Osteoblast (primary cell): ENCODE measurements around the gene ANKRD28. TPM values are rescaled to one million over a fixed set of nuclear protein-coding genes. Genes with fewer than 3 reads are reported as not detected.
"Not testable (repeated sequence)": the region's sequence is repeated elsewhere in the genome, so short reads cannot be mapped to it uniquely, and the experiment has no call there.

Source experiments
- DNase-seq: peaks from one replicate; pipeline ENCODE4 v3.0.0; 2011; ENCODE audit warnings: low spot score, mixed read lengths; ENCODE audit not compliant: insufficient read length; ENCODE audit errors: missing footprints
- H2AFZ ChIP-seq: 2 replicates; pipeline ENCODE4 v1.6.0; 2011; ENCODE audit warnings: mild to moderate bottlenecking, low read length
- H3K27ac ChIP-seq: 2 replicates; pipeline ENCODE4 v1.5.1; 2011; ENCODE audit warnings: mild to moderate bottlenecking, low read depth, low read length, moderate library complexity
- H3K27me3 ChIP-seq: 2 replicates; pipeline ENCODE4 v1.6.0; 2012; ENCODE audit warnings: mild to moderate bottlenecking, control low read depth, inconsistent platforms, low read length, moderate library complexity; ENCODE audit not compliant: insufficient read depth
- H3K36me3 ChIP-seq: 2 replicates; pipeline ENCODE4 v1.5.1; 2011; ENCODE audit warnings: mild to moderate bottlenecking, low read length, control low read depth, moderate library complexity; ENCODE audit not compliant: insufficient read depth
- H3K4me1 ChIP-seq: 2 replicates; pipeline ENCODE4 v1.5.1; 2011; ENCODE audit warnings: mild to moderate bottlenecking, low read length, control low read depth, moderate library complexity; ENCODE audit not compliant: insufficient read depth
- H3K4me2 ChIP-seq: 2 replicates; pipeline ENCODE4 v1.6.0; 2011; ENCODE audit warnings: mild to moderate bottlenecking, low read length; ENCODE audit not compliant: insufficient read depth
- H3K4me3 ChIP-seq: fragments of 200-600 bp; sonication (generic); 3 replicates; pipeline ENCODE4 v1.5.1; 2012; ENCODE audit warnings: mild to moderate bottlenecking, low read length, inconsistent platforms; ENCODE audit not compliant: insufficient read depth
- H3K79me2 ChIP-seq: 2 replicates; pipeline ENCODE4 v1.6.0; 2012; ENCODE audit warnings: mild to moderate bottlenecking, low read length, control low read depth, inconsistent platforms; ENCODE audit not compliant: insufficient read depth
- H3K9me3 ChIP-seq: 2 replicates; pipeline ENCODE4 v1.5.1; 2011; ENCODE audit warnings: low read depth, low read length, control low read depth
- H4K20me1 ChIP-seq: 2 replicates; pipeline ENCODE4 v1.6.0; 2012; ENCODE audit warnings: mild to moderate bottlenecking, low read length, control low read depth; ENCODE audit not compliant: insufficient read depth
- total RNA-seq: library from RNA; depleted of rRNA; stranded (reverse); fragments of >200 nt; gene quantifications from 2 replicates; pipeline ENCODE4 v1.2.3, GENCODE V29; 2012
- TF ChIP-seq, protein P1 (sequence below): IDR thresholded peaks from 2 replicates; pipeline ENCODE4 v1.5.1; 2011; ENCODE audit warnings: mild to moderate bottlenecking, low read depth, low read length, moderate library complexity; ENCODE audit errors: extremely low read depth

Gene ANKRD28
- total RNA-seq, 1 donor, result 223 TPM

GRCh38 chr3:15844889-15845288, 47.1 kb upstream of the ANKRD28 start:
- H3K27me3 ChIP-seq, result no peaks in the 10 kb centered on the region
- no peaks in the 10 kb centered on the region for H4K20me1 ChIP-seq
- no peaks in the 10 kb centered on the region for H3K9me3 ChIP-seq
- no peak overlapping the region for H2AFZ ChIP-seq
- peaks cover 4% of the 10 kb centered on the region for H3K4me1 ChIP-seq
- TF ChIP-seq, protein P1, sequence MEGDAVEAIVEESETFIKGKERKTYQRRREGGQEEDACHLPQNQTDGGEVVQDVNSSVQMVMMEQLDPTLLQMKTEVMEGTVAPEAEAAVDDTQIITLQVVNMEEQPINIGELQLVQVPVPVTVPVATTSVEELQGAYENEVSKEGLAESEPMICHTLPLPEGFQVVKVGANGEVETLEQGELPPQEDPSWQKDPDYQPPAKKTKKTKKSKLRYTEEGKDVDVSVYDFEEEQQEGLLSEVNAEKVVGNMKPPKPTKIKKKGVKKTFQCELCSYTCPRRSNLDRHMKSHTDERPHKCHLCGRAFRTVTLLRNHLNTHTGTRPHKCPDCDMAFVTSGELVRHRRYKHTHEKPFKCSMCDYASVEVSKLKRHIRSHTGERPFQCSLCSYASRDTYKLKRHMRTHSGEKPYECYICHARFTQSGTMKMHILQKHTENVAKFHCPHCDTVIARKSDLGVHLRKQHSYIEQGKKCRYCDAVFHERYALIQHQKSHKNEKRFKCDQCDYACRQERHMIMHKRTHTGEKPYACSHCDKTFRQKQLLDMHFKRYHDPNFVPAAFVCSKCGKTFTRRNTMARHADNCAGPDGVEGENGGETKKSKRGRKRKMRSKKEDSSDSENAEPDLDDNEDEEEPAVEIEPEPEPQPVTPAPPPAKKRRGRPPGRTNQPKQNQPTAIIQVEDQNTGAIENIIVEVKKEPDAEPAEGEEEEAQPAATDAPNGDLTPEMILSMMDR, result no peak
- DNase-seq, result no peak
- no peaks in the 10 kb centered on the region for H3K36me3 ChIP-seq
- H3K79me2 ChIP-seq, result peaks cover 64% of the 10 kb centered on the region
- no peak overlapping the region for H3K4me3 ChIP-seq
- no peak overlapping the region for H3K27ac ChIP-seq
- no peak overlapping the region for H3K4me2 ChIP-seq

GRCh38 chr3:15841091-15841973, 43.6 kb upstream of the ANKRD28 start:
- H3K9me3 ChIP-seq, DNase-seq, H3K36me3 ChIP-seq, H4K20me1 ChIP-seq, H3K27me3 ChIP-seq, H3K4me3 ChIP-seq, H2AFZ ChIP-seq, H3K27ac ChIP-seq, H3K4me2 ChIP-seq, H3K4me1 ChIP-seq: not testable (repeated sequence)
- H3K79me2 ChIP-seq, result peaks cover 77% of the 10 kb centered on the region

DNA sequence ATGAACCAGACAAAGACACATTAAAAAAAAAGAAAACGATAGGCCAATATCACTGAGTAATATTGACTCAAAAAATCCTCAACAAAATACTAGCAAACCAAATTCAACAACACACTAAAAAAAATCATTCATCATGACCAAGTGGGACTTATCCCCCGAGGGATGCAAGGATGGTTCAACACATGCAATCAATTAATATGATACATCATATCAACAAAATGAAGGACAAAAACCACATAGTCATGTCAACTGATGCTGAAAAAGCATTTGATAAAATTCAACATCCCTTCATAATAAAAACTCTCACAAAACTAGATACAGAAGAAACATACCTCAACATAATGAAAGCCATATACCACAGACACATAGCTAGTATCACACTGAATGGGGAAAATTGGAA, 41.8 kb upstream of the ANKRD28 start:
- H4K20me1 ChIP-seq, result peaks cover 2% of the 10 kb centered on the region
- TF ChIP-seq, protein P1, result no peak
- no peak overlapping the region for H3K4me3 ChIP-seq
- peaks cover 4% of the 10 kb centered on the region for H3K4me1 ChIP-seq
- H3K36me3 ChIP-seq, result no peaks in the 10 kb centered on the region
- peaks cover 73% of the 10 kb centered on the region for H3K79me2 ChIP-seq
- H3K9me3 ChIP-seq, result no peaks in the 10 kb centered on the region
- H2AFZ ChIP-seq, result no peak overlapping the region
- H3K4me2 ChIP-seq, result no peak overlapping the region
- H3K27me3 ChIP-seq, result no peaks in the 10 kb centered on the region
- DNase-seq, result no peak
- no peak overlapping the region for H3K27ac ChIP-seq

- TF ChIP-seq, protein P1, result no peak
- H3K79me2 ChIP-seq, result peaks cover 51% of the 10 kb centered on the region
These were observed 34.1 kb upstream of the ANKRD28 start for GRCh38 chr3:15831927-15832326.

More at GRCh38 chr3:15831927-15832326, 34.1 kb upstream of the ANKRD28 start:
- H3K4me2 ChIP-seq, result no peak overlapping the region
- no peak overlapping the region for H3K27ac ChIP-seq
- H3K4me1 ChIP-seq, result peaks cover 6% of the 10 kb centered on the region
- H3K27me3 ChIP-seq, result no peaks in the 10 kb centered on the region
- no peak overlapping the region for H3K4me3 ChIP-seq
- H4K20me1 ChIP-seq, result peaks cover 2% of the 10 kb centered on the region
- DNase-seq, result no peak
- no peak overlapping the region for H2AFZ ChIP-seq
- H3K36me3 ChIP-seq, result no peaks in the 10 kb centered on the region
- no peaks in the 10 kb centered on the region for H3K9me3 ChIP-seq
